Measurements from ENCODE around the gene KRT38.
A peak's percentile ranks its signal among the peaks of the same experiment; 100 is the strongest.

Gene KRT38

GRCh38 chr17:41440531-41441033 is at the start of gene KRT38:
Gene KRT38, minus strand, starts transcription at chr17:41440983. Its CDS starts 62 bp downstream, at chr17:41440921.
- no peak for DNase-seq (ENCODE audit: low read depth, low spot score)

- no peak for DNase-seq (ENCODE audit: low read depth, low spot score)
Observed at GRCh38 chr17:41489531-41489930, 48.7 kb upstream of the KRT38 start, which contains the start of gene KRT36. Gene KRT36, minus strand, starts transcription at chr17:41489910. Its CDS starts 46 bp downstream, at chr17:41489864.

- no peak for DNase-seq (ENCODE audit: low read depth, low spot score)
Observed at GRCh38 chr17:41486809-41487530, 46.2 kb upstream of the KRT38 start.

GRCh38 chr17:41486316-41486715 is 45.5 kb upstream of the KRT38 start:
- no peak for DNase-seq (ENCODE audit: low read depth, low spot score)

GRCh38 chr17:41484920-41485904 is 44.4 kb upstream of the KRT38 start:
- no peak for DNase-seq (ENCODE audit: low read depth, low spot score)

- DNase-seq (ENCODE audit: low read depth, low spot score) = no peak
Observed at GRCh38 chr17:41483991-41484826, 43.4 kb upstream of the KRT38 start.

- DNase-seq (ENCODE audit: low read depth, low spot score) = no peak
Observed at GRCh38 chr17:41483531-41483930, 42.7 kb upstream of the KRT38 start.

- no peak for DNase-seq (ENCODE audit: low read depth, low spot score)
Observed at GRCh38 chr17:41481036-41481435, 40.3 kb upstream of the KRT38 start, which contains the start of gene KRT35. Gene KRT35, minus strand, starts transcription at chr17:41481151. Its CDS starts 54 bp downstream, at chr17:41481097.

- DNase-seq (ENCODE audit: low read depth, low spot score) = no peak
Observed at GRCh38 chr17:41480581-41480980, 39.8 kb upstream of the KRT38 start.

- DNase-seq (ENCODE audit: low read depth, low spot score) = no peak
Observed at GRCh38 chr17:41480136-41480535, 39.4 kb upstream of the KRT38 start.

GRCh38 chr17:41478237-41478636 is 37.5 kb upstream of the KRT38 start:
- DNase-seq (ENCODE audit: low read depth, low spot score) = no peak

- no peak for DNase-seq (ENCODE audit: low read depth, low spot score)
Observed at GRCh38 chr17:41476866-41477815, 36.4 kb upstream of the KRT38 start.

GRCh38 chr17:41475421-41475820 is 34.6 kb upstream of the KRT38 start:
- DNase-seq (ENCODE audit: low read depth, low spot score) = no peak

- DNase-seq (ENCODE audit: low read depth, low spot score) = no peak
Observed at GRCh38 chr17:41474863-41475262, 34.1 kb upstream of the KRT38 start.

- DNase-seq (ENCODE audit: low read depth, low spot score) = no peak
Observed at GRCh38 chr17:41468346-41468745, 27.6 kb upstream of the KRT38 start.

- DNase-seq (ENCODE audit: low read depth, low spot score) = no peak
Observed at GRCh38 chr17:41467561-41467960, 26.8 kb upstream of the KRT38 start.

- no peak for DNase-seq (ENCODE audit: low read depth, low spot score)
Observed at GRCh38 chr17:41466988-41467387, 26.2 kb upstream of the KRT38 start, which contains the start of gene KRT32. Gene KRT32, minus strand, starts transcription at chr17:41467386. Its CDS starts 61 bp downstream, at chr17:41467325.

- DNase-seq (ENCODE audit: low read depth, low spot score) = peak; percentile 98
Observed at GRCh38 chr17:41464682-41465081, 23.9 kb upstream of the KRT38 start.

- no peak for DNase-seq (ENCODE audit: low read depth, low spot score)
Observed at GRCh38 chr17:41464173-41464572, 23.4 kb upstream of the KRT38 start.

GRCh38 chr17:41463746-41464145 is 23.0 kb upstream of the KRT38 start:
- no peak for DNase-seq (ENCODE audit: low read depth, low spot score)

All from astrocyte of the hippocampus (primary cell).